ENCODE results near the gene SLC4A3. TPM values are rescaled to one million over a fixed set of nuclear protein-coding genes. Genes with fewer than 3 reads are reported as not detected.

The SLC4A3 gene
- total and polyA plus RNA-seq, 2 donors (not counting 3 experiments of a cell fraction or from before 2014, with no cell fraction given): 0.29 to 0.35 TPM

DNA sequence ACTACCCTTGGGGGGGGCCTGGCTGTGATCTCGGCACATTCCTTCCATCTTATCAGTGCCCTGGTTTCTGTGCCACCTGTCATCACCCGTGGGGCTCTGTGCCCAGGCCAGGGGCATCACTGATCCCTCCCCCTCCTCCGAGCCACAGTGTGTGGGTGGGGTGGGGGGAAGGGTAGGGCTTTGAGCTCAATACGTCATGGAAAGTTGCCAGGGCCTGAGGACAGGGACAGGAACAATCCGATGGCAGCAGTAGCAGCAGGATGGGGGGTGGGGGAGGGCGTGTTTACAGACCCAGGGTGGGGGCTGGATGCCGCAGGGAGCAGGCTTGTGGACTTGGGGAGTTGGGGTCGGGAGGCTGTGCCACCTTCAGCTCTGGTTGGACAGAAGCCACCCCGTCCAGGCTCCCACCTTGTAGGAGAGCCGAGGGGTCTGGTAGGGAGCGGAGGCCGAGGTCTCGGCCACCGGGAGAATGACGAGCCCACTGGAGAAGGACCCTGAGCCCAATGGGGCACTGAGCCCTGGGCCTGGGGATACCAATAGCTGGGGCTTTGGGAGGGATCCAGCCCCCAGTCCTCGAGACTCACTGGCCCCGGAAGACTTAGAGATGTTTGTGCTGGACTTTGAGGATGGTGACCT, 3.5 kb downstream of the SLC4A3 start:
- H3K9me1 ChIP-seq (replicated peaks; ENCODE audit: control insufficient read depth, extremely low read depth, insufficient read depth, low read length): no peaks in the 10 kb centered on the region
- no peak overlapping the region for H3K27ac ChIP-seq (ENCODE audit: insufficient read depth, low read depth, low read length)
- no peaks in the 10 kb centered on the region for H4K20me1 ChIP-seq (replicated peaks; ENCODE audit: control insufficient read depth, extremely low read depth, insufficient read depth, low read length)
- POLR2A ChIA-PET: no interaction called here
- FAIRE-seq (no peak), DNase-seq (ENCODE audit: low read depth, low spot score) (no peak)
- CTCF ChIA-PET: interaction anchor here (1.0 to 1.2 kb wide), 2 partner anchors 20 to 101 kb away, joined by 3 to 4 read pairs; no protein-coding TSS in a partner anchor
- H3K27me3 ChIP-seq (ENCODE audit: control insufficient read depth in 2 of 2, insufficient read depth in 2 of 2, low read length in 2 of 2): peaks cover 7 to 11% of the 10 kb centered on the region in 2 experiments
- no peak overlapping the region for H3K9ac ChIP-seq (replicated peaks; ENCODE audit: extremely low read depth, insufficient read depth, low read length)
- dilution Hi-C loops (cut with MboI; ENCODE audit: extremely low pct_ligation_motif_present, low sequenced_read_pairs): no loop called here
- no peak overlapping the region for H3K4me2 ChIP-seq (ENCODE audit: insufficient read depth, low read length)
- H3K79me2 ChIP-seq (ENCODE audit: control insufficient read depth, insufficient read depth, low read length): no peaks in the 10 kb centered on the region
- H3K4me3 ChIP-seq (replicated peaks in 1 of 3; ENCODE audit: insufficient read depth in 1 of 3, low read depth in 1 of 3, low read length in 3 of 3): no peak overlapping the region
- no peaks in the 10 kb centered on the region for H3K36me3 ChIP-seq (ENCODE audit: control insufficient read depth in 2 of 2, extremely low read depth in 1 of 2, insufficient read depth in 2 of 2, low read length in 2 of 2)
- H3K4me1 ChIP-seq (ENCODE audit: control insufficient read depth, extremely low read depth, insufficient read depth, low read length): no peaks in the 10 kb centered on the region
- no peaks in the 10 kb centered on the region for H3K9me3 ChIP-seq (replicated peaks; ENCODE audit: control insufficient read depth, insufficient read depth, low read length)
- TF ChIP-seq GATA2 (IDR thresholded peaks at IDR 0.05; ENCODE audit: insufficient read depth, insufficient read length, low read depth, low read length) (no peak), CTCF (IDR thresholded peaks at IDR 0.05; ENCODE audit: extremely low read depth in 1 of 2, insufficient read depth in 1 of 2, low read depth in 1 of 2, low read length in 2 of 2) (no peak), EZH2 (IDR thresholded peaks at IDR 0.05; ENCODE audit: borderline replicate concordance, low read depth, low read length, severe bottlenecking) (no peak), POLR2AphosphoS5 (IDR thresholded peaks at IDR 0.05; ENCODE audit: insufficient read depth, low read depth, low read length) (no peak), JUN (IDR thresholded peaks at IDR 0.05; ENCODE audit: borderline replicate concordance, insufficient read depth, insufficient read length, low read depth) (no peak)
- TF ChIP-seq, protein P1, sequence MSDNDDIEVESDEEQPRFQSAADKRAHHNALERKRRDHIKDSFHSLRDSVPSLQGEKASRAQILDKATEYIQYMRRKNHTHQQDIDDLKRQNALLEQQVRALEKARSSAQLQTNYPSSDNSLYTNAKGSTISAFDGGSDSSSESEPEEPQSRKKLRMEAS (IDR thresholded peaks at IDR 0.05; ENCODE audit: insufficient read depth, insufficient read length): no peak
- BruUV-seq (replicated peaks): no TSS peak
- intact Hi-C loops (cut with micrococcal nuclease): no loop called here
- no peak overlapping the region for H2AFZ ChIP-seq (ENCODE audit: low read depth, low read length)
